Measurements from ENCODE around the gene CALHM6.

- TF ChIP-seq POLR2A (IDR thresholded peaks at IDR 0.05) (no peak), CTCF (IDR thresholded peaks at IDR 0.05 in 8 of 11, conservative IDR thresholded peaks at IDR 0.05 in 3 of 11) (no peak)
Measured at GRCh38 chr6:116471531-116471930, 10.4 kb downstream of the CALHM6 start.

Measured in spleen (tissue), 7 donors.